Brain pericyte (primary cell): Measurements from ENCODE around the gene DDX23.
"Not testable (repeated sequence)": the region's sequence is repeated elsewhere in the genome, so short reads cannot be mapped to it uniquely, and the experiment has no call there.

Experiments used
- DNase-seq: peaks from one replicate; pipeline ENCODE4 v3.0.0-alpha.2; 2012; ENCODE audit warnings: low read depth, low spot score

DDX23 gene

DNA sequence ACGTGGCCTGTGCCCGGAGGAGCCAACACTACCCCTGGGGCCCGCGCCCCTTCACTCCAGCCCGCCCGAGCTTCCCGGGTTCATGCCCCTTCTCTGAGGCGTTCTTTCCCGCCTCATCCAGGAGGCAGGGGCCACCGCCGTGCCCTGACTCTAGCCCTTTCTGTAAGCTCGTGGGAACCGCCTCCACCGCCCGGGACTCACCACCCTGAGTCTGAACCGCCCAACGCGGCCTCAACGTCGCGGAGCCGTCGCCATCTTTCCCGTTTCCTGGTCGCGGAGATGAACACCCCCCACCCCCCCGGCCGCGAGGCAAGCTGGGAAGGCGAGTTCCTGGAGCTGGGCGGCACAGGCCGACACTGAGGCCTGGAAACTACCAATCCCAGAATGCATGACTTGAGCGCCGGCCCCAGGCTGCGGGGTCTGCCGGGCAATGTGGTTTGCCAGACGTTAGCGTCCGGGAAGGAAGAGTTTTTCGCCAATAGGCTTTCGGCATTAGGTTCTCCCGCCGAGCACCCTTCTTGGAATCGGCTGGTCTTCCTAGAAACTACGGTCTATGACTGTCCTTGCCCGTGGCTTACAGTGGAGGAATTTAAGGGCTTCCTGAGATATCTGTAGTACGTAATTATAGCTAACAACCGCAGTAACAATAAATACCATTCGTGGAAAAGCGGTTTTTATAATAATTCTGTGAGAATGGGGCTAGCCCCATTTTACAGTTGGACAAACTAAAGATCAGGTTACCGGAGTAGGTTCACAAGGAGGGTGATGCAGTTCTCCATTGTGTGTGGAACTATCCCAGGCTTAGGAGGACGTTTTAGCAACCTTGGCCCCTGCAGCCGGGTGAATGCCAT, at the start of gene DDX23:
Gene DDX23, minus strand, starts transcription at position 281 of the 851 bp plus-strand sequence. CDS start 6,381 bp downstream, outside the sequence.
- peak; percentile 92 for DNase-seq

- DNase-seq: no peak
These were observed 49.3 kb upstream of the DDX23 start for GRCh38 chr12:48901278-48901677.

GRCh38 chr12:48899651-48900050, 47.7 kb upstream of the DDX23 start:
- DNase-seq: no peak

DNA sequence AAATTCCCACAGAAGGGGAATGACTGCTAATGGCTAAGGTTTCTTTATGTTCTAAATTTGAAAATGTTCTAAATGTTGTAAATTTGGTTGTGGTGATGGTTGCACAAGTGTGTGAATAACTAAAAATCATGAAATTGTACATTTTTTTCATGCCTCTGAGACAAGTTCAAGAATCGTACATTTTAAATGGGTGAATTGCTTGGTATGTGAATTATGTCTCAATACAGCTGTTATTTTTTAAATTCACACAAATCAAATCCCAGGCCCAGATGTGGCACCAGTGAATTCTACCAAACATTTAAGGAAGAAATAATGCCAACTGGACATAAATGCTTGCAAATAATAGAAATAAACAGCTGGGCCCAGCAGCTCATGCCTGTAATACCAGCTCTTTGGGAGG, 42.3 kb upstream of the DDX23 start:
- DNase-seq: no peak

DNA sequence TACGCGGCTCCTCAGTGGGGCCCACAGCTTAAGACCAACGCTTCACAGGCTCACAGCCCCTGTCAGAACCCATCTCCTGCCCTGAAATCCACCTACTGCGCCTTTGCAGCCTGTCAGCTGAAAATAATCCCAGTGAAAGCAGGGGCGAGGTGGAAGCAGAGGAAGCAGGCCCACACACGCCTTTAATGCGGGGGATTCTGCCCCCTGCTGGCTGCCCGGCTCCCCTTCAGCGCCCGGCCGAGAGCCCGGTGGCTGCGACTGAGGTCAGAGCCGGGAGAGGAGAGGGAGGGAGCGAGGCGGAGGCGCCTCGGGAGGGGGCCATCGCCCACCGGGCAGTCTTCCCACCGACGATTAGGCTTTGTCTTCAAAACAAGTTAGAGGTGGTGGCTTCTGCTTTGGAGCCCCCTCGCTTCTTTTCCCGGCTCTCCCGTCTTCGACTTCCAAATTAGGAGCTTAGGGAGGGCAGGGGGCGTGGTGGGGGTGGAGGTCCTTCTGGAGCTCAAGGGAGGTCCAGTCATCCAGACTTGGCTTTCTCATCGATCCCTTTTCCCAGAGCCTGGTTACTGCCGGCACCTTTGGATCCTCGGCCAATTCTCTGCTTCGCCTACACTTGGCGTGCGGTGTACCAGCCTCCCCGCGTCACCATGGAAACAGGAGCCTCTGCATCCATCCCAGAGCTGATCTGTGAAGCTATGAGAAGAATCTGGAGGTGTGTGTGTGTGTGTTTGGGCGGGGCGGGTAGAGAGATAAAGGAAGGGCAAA, 38.9 kb upstream of the DDX23 start:
- DNase-seq: no peak

- no peak for DNase-seq
These were observed 37.7 kb upstream of the DDX23 start for GRCh38 chr12:48889679-48890078.

DNA sequence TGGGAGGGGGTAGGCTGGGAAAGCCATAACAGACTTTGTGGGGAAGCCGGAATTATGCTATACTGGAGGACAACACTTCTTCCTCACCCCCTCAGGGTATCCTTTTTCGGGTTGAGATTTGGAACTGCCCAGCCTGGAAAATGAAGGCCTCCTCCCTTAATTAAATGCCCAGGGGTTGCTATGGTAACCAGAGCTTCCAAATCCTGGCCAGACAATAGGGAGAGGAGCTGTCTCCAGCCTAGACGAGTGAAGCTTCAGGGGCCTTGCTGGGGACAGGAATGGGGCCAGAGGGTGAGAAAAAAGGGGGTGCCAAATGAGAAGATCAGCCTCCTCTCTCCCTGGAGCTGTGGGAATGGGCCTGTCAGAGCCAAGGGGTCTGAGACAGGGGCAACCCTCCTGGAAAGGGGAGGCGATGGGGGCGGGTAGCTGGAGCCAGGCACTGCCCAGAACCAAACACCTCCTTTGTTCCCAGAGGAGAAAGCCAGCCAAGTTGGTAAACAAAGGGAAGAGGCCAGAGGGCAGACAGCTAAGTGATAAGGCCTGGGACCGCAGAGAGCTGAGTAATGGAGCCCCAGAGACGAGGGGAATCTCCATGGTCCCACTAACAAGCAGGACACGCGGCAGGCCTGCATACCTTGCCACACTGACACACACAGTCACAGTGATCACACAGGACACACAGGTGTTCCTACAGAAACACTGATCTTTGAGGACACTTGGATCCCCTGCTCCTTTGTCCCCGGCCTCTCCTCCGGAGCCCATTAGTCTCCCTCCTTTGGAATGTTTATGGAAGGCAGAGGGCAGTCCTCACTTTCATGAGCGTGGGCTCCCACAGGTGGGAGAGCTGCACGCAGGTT, 31.6 kb upstream of the DDX23 start:
- no peak for DNase-seq

DNA sequence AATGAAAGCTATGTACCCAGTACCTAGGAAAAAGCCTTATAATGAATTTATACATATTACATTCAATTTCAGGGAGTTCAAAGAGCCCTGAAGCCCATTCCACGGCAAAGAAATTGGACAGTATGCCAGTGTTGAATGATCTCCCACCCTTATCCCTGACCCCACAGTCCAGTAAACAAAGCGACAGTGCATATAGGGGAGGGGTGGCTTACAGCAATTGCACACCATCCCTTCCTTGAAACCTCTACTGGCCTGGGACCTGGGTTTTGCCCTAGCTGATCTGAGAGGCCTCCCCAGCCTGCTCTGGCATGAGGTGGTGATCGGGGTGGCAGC, 31.0 kb upstream of the DDX23 start:
- DNase-seq: no peak

DNA sequence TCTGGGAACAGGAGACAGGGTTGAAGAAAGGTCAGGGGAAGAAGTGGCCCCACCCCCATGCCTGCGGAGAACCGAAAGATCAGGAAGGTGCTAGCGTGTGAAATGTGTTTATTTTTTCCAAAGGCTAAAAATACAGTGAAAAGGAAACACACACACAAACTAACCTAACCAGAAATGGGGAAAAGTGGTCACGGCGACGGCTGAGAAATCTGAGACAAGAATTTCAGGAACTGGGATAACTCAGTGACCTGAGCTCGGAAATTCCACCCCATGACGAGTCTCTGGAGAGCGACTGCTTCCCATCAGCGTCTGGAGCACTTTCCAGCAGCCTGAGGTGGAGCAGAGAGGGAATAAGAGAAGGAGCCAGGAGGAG, 30.3 kb upstream of the DDX23 start:
- no peak for DNase-seq

- DNase-seq: no peak
These were observed 29.8 kb upstream of the DDX23 start for GRCh38 chr12:48881686-48882314.

DNA sequence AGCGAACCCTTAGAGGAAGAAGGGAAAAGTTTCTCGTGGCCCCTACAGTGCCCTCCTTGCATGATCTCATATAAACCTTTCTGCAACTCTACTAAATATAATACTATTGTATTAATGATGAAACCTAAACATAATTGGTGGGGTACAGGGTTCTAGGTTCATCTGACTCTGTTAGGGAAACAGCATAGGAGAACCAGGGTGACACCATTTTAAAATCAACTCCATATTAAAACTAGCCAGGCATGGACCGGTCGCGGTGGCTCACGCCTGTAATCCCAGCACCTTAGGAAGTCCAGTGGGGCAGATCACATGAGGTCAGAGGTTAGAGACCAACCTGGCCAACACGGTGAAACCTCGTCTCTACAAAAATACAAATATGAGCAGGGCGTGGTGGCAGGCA, 28.7 kb upstream of the DDX23 start:
- no peak for DNase-seq

- no peak for DNase-seq
These were observed 26.6 kb upstream of the DDX23 start for GRCh38 chr12:48878548-48878947.

GRCh38 chr12:48875944-48876515, 24.1 kb upstream of the DDX23 start:
- DNase-seq: no peak

GRCh38 chr12:48873534-48873933, 21.6 kb upstream of the DDX23 start:
- DNase-seq: not testable (repeated sequence)

DNA sequence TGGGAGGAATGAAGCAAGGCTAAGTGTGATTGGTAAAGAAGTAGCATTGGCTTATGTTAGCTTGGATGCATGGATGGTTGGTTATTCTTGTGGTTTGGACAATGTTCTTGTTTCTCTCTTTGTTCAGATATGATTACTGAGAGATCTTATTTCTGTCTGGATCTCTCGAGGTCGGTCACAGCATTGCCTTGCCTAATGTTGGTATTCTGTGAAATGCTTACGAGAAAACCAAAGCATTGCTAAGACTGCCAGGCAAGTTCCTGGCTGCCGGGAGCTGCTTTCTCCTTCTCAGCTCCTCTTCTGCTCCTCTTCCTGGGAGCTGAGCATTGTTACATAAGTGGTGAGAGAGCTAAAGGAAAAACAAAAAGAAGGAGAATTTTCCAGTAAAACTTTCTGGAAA, 21.1 kb upstream of the DDX23 start:
- DNase-seq: no peak

GRCh38 chr12:48869191-48869590, 17.2 kb upstream of the DDX23 start:
- DNase-seq: no peak

DNA sequence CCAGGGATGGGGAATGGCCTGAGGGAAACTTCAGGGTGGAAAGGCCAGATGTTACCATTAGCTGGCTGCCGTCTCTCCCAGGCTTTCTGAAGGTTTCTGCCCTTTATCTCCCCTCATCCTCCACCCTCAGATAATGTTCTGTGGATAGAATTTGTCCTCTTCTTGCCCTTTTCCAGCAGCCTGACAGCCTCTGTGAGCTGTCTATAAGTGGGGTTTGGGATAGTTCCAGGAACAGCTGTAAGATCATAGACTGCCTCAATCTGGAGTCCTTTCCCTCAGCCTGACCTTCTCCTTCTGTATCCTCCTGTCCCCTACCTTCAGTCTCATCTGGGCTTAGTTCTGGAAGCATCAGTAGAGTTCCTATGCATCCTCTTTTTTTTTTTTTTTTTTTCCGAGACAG, 16.5 kb upstream of the DDX23 start:
- DNase-seq: no peak

DNA sequence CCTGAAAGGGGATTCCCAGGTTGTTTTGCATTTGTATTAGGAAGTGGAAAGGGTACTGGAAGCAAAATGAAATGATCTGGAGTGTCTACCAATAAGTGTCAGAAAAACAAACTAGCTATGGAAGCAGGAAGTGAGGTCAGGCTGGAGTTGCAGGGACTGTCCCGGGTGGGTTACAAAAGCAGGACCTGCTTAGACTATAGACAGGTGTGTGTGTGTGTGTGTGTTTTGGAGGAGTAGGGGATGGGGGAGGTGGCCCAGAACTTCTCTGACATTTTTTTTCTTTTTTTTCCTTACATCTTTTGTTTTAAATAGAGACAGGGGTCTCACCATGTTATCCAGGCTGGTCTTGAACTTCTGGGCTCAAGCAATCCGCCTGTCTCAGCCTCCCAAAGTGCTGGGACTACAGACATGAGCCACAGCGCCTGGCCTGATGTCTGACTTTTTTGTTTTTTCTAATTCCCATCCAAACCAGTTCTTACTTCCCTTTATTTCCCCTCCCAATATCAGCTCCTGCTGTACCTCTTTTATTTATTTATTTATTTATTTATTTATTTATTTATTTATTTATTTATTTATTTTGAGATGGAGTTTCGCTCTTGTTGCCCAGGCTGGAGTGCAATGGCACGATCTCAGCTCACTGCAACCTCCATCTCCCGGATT, 14.2 kb upstream of the DDX23 start:
- no peak for DNase-seq

GRCh38 chr12:48865281-48866051, 13.5 kb upstream of the DDX23 start, which contains the start of gene RND1:
Gene RND1 (minus strand): TSS chr12:48865870. CDS start chr12:48865767, 103 bp downstream.
- peak; percentile 57 for DNase-seq

- DNase-seq: no peak
These were observed 11.3 kb upstream of the DDX23 start for GRCh38 chr12:48863291-48863690.
